ENCODE data around the gene ANGPTL1.

DNA sequence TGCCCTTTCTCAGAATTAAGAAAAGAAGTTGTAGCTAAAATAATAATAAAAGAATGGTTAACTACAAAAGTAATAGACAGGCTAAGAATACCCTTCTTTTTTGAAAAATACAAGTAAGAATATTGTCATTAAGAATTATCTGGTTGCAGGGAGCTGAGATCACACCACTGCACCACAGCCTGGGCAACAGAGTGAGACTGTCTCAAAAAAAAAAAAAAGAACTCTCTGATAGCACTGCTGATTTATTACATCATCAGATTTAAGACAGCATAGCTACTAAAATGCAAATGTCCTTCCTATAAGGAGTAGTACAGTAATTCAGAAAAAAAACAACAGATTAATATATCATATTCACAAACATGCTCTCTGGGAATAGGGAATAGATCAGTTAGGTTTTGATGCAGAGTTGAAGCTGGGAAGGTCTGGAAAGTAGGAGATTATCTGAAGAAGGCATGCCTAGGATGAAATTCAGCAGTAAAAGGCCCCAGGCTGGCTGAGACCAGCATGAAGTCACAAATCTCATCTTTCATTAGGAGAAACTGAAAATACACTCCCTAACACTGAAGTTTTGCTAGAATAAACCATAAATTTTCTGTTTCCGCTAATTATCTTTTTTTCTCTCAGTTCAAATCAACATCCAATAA lies 30.7 kb upstream of the ANGPTL1 start:
- TF ChIP-seq YY2 (tag by site-specific recombination; IDR thresholded peaks at IDR 0.05) (no peak), ZBTB48 (tag by site-specific recombination; IDR thresholded peaks at IDR 0.05) (no peak), ZNF221 (tag by site-specific recombination; IDR thresholded peaks at IDR 0.05; ENCODE audit: borderline replicate concordance) (no peak), ZBTB8A (tag by site-specific recombination; IDR thresholded peaks at IDR 0.05) (no peak), GLIS2 (tag by site-specific recombination; IDR thresholded peaks at IDR 0.05) (no peak)
- TF ChIP-seq, protein P1, sequence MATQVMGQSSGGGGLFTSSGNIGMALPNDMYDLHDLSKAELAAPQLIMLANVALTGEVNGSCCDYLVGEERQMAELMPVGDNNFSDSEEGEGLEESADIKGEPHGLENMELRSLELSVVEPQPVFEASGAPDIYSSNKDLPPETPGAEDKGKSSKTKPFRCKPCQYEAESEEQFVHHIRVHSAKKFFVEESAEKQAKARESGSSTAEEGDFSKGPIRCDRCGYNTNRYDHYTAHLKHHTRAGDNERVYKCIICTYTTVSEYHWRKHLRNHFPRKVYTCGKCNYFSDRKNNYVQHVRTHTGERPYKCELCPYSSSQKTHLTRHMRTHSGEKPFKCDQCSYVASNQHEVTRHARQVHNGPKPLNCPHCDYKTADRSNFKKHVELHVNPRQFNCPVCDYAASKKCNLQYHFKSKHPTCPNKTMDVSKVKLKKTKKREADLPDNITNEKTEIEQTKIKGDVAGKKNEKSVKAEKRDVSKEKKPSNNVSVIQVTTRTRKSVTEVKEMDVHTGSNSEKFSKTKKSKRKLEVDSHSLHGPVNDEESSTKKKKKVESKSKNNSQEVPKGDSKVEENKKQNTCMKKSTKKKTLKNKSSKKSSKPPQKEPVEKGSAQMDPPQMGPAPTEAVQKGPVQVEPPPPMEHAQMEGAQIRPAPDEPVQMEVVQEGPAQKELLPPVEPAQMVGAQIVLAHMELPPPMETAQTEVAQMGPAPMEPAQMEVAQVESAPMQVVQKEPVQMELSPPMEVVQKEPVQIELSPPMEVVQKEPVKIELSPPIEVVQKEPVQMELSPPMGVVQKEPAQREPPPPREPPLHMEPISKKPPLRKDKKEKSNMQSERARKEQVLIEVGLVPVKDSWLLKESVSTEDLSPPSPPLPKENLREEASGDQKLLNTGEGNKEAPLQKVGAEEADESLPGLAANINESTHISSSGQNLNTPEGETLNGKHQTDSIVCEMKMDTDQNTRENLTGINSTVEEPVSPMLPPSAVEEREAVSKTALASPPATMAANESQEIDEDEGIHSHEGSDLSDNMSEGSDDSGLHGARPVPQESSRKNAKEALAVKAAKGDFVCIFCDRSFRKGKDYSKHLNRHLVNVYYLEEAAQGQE (tag by site-specific recombination; IDR thresholded peaks at IDR 0.05), result no peak

Measured in HEK293 (cell line).